Left renal cortex interstitium (tissue), 4 donors: Measurements from ENCODE around the gene GDPD1. TPM values are rescaled to one million over a fixed set of nuclear protein-coding genes. Genes with fewer than 3 reads are reported as not detected.
"Not testable (repeated sequence)": the region's sequence is repeated elsewhere in the genome, so short reads cannot be mapped to it uniquely, and the experiment has no call there.

Experiments
- DNase-seq, 4 donors: peaks; one replicate each; pipeline ENCODE4 v3.0.0-alpha.2; 2013; ENCODE audit warnings: low read depth in 4 of 4, low spot score in 2 of 4, missing footprints in 1 of 4
- polyA plus RNA-seq, 4 donors: library from polyadenylated mRNA; unstranded; fragments of 120-200 nt; gene quantifications; one replicate each; pipeline ENCODE4 v1.2.1, GENCODE V29; 2013; ENCODE audit not compliant: insufficient read length in 4 of 4

GDPD1 gene
- 10 to 100 TPM in 3 of 4 donors, 1 to 10 TPM in 1; 10.0 to 13.2 (median 11.3) TPM for polyA plus RNA-seq

GRCh38 chr17:59220328-59221158, at the start of gene GDPD1:
Gene GDPD1, plus strand, starts transcription at chr17:59220511. Its CDS starts 99 bp downstream, at chr17:59220610.
- DNase-seq, result peak; percentile 66 to 92 (median 87)

- DNase-seq, result no peak
Measured at GRCh38 chr17:59172436-59173004, 47.8 kb upstream of the GDPD1 start.

- DNase-seq, result no peak
Measured at GRCh38 chr17:59174671-59175070, 45.6 kb upstream of the GDPD1 start.

- DNase-seq, result no peak
Measured at GRCh38 chr17:59175076-59175475, 45.2 kb upstream of the GDPD1 start.

- no peak for DNase-seq
Measured at GRCh38 chr17:59178266-59178985, 41.9 kb upstream of the GDPD1 start.

GRCh38 chr17:59179601-59180000, 40.7 kb upstream of the GDPD1 start:
- not testable (repeated sequence) for DNase-seq

GRCh38 chr17:59180626-59181025, 39.7 kb upstream of the GDPD1 start:
- no peak for DNase-seq

GRCh38 chr17:59181481-59181880, 38.8 kb upstream of the GDPD1 start:
- no peak for DNase-seq

- DNase-seq, result no peak
Measured at GRCh38 chr17:59185997-59186396, 34.3 kb upstream of the GDPD1 start.

- no peak for DNase-seq
Measured at GRCh38 chr17:59186850-59187249, 33.5 kb upstream of the GDPD1 start.

- DNase-seq, result no peak
Measured at GRCh38 chr17:59190806-59191205, 29.5 kb upstream of the GDPD1 start.

- no peak for DNase-seq
Measured at GRCh38 chr17:59193336-59193862, 26.9 kb upstream of the GDPD1 start.

- DNase-seq, result no peak
Measured at GRCh38 chr17:59199398-59199797, 20.9 kb upstream of the GDPD1 start.

GRCh38 chr17:59202320-59202719, 18.0 kb upstream of the GDPD1 start:
- no peak for DNase-seq

- no peak for DNase-seq
Measured at GRCh38 chr17:59219370-59219769, 941 bp upstream of the GDPD1 start.

- DNase-seq, result peak in 3 of 4 donors; percentile 2 to 19 (median 4)
Measured at GRCh38 chr17:59219992-59220327, 351 bp upstream of the GDPD1 start.

GRCh38 chr17:59221159-59221847, 992 bp downstream of the GDPD1 start:
- DNase-seq, result peak in 1 of 4 donors; percentile 47

- DNase-seq, result no peak
Measured at GRCh38 chr17:59223813-59224212, 3.5 kb downstream of the GDPD1 start.

- DNase-seq, result not testable (repeated sequence)
Measured at GRCh38 chr17:59228588-59228987, 8.3 kb downstream of the GDPD1 start.

GRCh38 chr17:59230764-59231163, 10.5 kb downstream of the GDPD1 start:
- DNase-seq, result no peak

- DNase-seq, result no peak
Measured at GRCh38 chr17:59234631-59235030, 14.3 kb downstream of the GDPD1 start.
